ENCODE data around the gene HRH2. TPM values are rescaled to one million over a fixed set of nuclear protein-coding genes. Genes with fewer than 3 reads are reported as not detected.
"Not testable (repeated sequence)": the region's sequence is repeated elsewhere in the genome, so short reads cannot be mapped to it uniquely, and the experiment has no call there.

Gene HRH2
- total RNA-seq, 1 donor from 2014 or later: not detected

DNA sequence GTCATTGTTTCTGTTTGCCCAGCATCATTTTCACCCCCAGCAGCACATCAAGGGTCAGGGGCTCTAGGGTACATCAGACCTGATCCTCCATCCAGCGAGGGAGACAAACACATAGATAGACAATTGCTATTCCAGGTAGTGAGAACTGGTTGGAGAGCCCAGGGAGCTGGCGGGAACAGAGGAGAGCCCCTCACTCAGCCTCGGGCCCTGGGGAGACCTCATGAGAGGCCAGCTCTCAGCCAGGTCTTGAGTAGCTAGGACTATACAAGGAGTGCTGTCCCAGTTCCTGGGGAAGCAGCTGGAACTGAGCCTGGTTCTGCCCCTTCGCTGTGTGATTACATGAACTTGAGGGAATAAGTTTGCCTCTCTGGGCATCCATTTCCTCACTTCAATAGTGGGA lies 80.3 kb downstream of the HRH2 start:
- no peak for DNase-seq (ENCODE audit: low read depth)

DNA sequence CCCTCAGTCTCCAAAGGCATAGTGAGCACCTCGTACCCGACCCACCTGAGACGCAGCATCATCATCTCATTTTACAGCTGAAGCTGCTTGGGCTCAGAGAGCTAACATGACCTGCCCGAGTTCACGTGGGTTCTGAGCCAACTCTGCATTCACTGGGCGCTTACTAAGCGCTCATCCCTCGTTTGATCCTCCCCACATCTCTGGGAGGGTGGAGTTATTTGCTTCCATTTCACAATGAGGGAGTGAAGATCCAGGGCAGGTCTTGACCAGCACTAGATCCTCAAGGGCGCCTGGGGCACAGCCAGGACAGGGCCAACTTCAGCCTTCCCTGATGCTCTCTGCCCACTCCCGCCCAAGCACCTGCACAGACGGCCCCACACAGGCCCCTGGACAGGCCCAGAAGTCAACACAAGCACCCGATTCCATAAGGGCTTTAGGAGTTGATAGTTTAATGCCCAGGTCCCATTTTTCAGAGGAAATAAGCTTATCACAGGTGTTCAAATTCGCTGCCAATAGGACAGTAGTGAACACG lies 80.8 kb downstream of the HRH2 start:
- no peak for DNase-seq (ENCODE audit: low read depth)

DNA sequence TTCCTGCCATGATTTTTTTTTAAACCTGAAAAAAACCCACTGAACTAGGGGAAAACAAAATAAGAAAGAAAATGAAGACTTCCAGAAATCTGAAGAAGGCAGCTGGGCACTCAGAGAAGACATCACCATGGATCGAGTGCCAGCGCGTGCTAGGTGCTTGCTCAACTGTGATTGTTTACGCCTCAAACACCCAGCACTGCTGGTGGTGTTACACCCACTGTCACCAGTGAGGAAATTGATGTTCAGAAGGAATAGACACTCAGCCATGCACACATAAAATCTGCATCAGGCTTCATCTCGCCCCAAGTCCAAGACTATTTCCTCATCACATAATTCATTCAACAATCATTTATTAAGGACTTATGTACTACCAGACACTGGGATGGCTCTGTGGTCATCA lies 82.1 kb downstream of the HRH2 start:
- no peak for DNase-seq (ENCODE audit: low read depth)

GRCh38 chr5:175741556-175741955 lies 83.7 kb downstream of the HRH2 start:
- DNase-seq (ENCODE audit: low read depth): no peak

GRCh38 chr5:175742290-175742994 lies 84.6 kb downstream of the HRH2 start:
- DNase-seq (ENCODE audit: low read depth): no peak

GRCh38 chr5:175743676-175744210 lies 85.9 kb downstream of the HRH2 start:
- peak; percentile 7 for DNase-seq (ENCODE audit: low read depth)

DNA sequence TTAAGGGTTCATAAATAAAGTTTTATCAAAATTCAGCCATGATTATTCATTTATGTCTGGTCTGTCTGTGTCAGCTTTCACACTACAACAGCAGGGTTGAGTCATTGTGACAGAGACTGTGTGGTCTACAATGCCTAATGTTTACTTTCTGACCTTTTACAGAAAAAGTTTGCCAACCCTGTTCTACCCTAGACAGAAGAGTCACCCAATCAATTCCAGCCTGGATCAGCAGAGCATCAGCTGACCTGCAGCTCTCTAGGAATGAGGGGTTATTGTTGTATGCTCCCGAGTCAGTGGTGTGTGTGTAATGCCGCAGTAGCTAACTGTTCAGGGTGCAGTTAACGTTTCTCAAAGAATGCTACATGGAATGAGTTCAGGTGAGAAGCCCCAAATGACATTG lies 87.3 kb downstream of the HRH2 start:
- no peak for DNase-seq (ENCODE audit: low read depth)

DNA sequence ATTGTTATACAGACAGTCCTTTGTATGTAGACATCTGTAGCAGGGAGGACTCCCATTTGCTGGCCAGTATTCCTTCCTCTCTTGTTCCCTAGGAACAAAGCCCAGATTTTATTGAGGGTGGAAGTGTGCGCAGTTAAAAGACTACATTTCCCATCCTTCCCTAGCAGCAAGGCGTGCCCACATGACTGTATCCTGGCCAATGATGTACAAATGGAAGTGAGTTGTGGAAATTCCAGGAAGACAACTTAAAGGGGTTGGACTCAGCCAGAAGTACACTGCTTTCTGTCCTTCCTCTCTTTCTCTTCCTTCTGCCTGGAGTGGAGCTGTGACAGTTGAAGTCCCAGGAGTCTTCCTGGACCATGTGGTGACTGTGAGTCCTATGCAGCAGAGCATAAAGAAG lies 89.0 kb downstream of the HRH2 start:
- no peak for DNase-seq (ENCODE audit: low read depth)

- no peak for DNase-seq (ENCODE audit: low read depth)
These were observed 89.7 kb downstream of the HRH2 start for GRCh38 chr5:175747539-175748060.

GRCh38 chr5:175748650-175749049 lies 90.8 kb downstream of the HRH2 start:
- no peak for DNase-seq (ENCODE audit: low read depth)

- no peak for DNase-seq (ENCODE audit: low read depth)
These were observed 91.7 kb downstream of the HRH2 start for GRCh38 chr5:175749591-175749990.

DNA sequence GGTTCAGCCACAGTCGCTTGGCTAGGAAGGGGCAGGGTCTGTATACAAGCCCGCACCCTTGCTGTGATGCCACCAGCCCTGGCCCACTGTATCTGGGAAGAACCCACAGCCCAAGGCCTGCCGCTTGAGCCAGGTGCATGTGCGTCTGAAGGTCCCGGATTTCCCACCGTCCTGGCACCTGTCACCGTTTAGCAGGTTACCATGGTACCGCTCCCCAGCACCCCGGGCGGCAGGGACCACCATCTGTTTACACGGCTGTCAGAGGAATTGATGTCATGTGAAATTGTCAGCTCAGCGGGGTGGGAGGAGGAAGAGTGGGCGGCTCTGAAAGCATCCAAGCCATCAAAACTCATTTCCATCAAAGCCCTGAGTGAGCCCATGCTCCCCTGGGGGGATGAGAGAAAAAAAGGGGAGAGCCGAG lies 92.7 kb downstream of the HRH2 start:
- DNase-seq (ENCODE audit: low read depth): no peak

DNA sequence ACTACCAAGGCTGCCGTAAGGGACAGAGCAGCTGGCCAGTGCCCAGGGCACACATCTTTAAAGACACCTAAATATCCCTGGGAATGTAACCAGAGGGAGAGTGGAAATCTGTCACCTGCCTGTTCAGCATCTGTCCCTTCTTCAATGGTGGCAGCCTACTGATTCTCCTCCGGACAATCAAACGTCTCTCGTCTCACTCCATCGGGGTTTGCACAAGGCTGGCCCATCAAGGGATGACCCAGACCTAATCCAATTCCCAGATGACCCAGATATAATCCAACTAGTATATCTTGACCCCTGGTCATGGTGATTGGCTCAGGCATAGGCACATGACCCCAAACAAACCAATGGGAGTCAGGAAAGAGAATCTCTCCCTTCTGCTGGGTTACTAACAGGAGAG lies 93.5 kb downstream of the HRH2 start:
- no peak for DNase-seq (ENCODE audit: low read depth)

DNA sequence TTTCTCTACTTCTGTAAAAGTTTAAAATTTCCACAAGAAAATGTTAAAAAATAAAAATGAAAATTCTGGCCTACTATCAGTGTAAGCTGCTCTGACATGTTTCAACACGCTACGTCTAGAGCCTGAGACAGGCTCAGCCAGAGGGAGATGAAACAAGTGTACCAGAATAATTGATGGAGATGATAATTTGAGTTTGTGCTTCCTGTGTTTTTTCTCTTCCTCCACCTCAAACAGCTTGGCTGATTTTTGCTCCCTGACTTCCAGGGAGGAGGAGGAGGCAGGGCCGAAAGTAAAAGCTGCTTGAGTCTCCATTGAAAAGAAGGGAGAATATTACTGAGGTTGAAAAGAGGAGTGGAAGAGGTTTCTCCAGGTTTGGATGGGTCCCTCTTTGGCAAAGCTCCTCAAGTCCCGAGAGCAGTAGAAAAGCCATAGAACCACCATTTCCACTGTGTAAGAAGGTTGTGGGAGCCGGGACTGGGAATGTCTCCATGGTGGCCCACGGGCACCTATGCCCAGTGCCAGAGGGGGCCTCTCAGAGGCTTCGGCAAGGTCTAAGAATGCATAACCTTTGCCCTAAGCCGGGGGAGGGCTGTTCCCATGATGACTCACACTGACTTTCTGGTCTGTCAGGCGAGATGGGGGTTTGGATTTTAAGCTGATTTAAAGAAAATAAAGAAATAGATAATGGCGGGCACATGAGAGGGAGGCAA lies 95.1 kb downstream of the HRH2 start:
- no peak for DNase-seq (ENCODE audit: low read depth)

- DNase-seq (ENCODE audit: low read depth): no peak
These were observed 95.9 kb downstream of the HRH2 start for GRCh38 chr5:175753536-175754402.

- DNase-seq (ENCODE audit: low read depth): not testable (repeated sequence)
These were observed 102.1 kb downstream of the HRH2 start for GRCh38 chr5:175759991-175760390.

Other genes with a start within 250 kb of the HRH2 start
- gene DRD1, start 213.9 kb upstream of the HRH2 start, total RNA-seq: not detected in 2 replicates
- 30.7 and 45.9 TPM in 2 replicates for gene SFXN1, start 179.5 kb upstream of the HRH2 start, total RNA-seq
- 0.68 TPM in 1 of 2 replicates, not detected in the other for gene CPLX2, start 213.5 kb downstream of the HRH2 start, total RNA-seq

Measured in myocyte (in vitro differentiated cells).